Hepatocyte (in vitro differentiated cells): ENCODE results near the gene TAS2R41.

Experiments used
- CTCF ChIP-seq: fragments of 200-600 bp; sonication (generic); IDR thresholded peaks from 2 replicates; pipeline ENCODE4 v1.5.1; 2016; ENCODE audit warnings: antibody characterized with exemption, mild to moderate bottlenecking; ENCODE audit not compliant: poor library complexity
- EZH2 ChIP-seq: fragments of 200-600 bp; sonication (generic); IDR thresholded peaks from 2 replicates; pipeline ENCODE4 v1.6.1; 2016; ENCODE audit warnings: antibody characterized with exemption, mild to moderate bottlenecking, borderline replicate concordance
- EZH2phosphoT487 ChIP-seq: fragments of 200-600 bp; sonication (generic); IDR thresholded peaks from one replicate; pipeline ENCODE4 v1.6.1; 2018; ENCODE audit warnings: antibody characterized with exemption, mild to moderate bottlenecking, low read depth, moderate library complexity; ENCODE audit not compliant: unreplicated experiment, severe bottlenecking

GRCh38 chr7:143437578-143437977 lies 40.1 kb upstream of the TAS2R41 start:
- TF ChIP-seq EZH2 (no peak), EZH2phosphoT487 (no peak), CTCF (no peak)
